Activated CD4-positive, alpha-beta T cell treated with anti-CD3 and anti-CD28 coated beads for 48 hours (primary cell): Measurements from ENCODE around the gene SLC6A8.

Experiments
- DNase-seq: peaks from one replicate; pipeline ENCODE4 v3.0.0-alpha.2; 2020

Gene SLC6A8

DNA sequence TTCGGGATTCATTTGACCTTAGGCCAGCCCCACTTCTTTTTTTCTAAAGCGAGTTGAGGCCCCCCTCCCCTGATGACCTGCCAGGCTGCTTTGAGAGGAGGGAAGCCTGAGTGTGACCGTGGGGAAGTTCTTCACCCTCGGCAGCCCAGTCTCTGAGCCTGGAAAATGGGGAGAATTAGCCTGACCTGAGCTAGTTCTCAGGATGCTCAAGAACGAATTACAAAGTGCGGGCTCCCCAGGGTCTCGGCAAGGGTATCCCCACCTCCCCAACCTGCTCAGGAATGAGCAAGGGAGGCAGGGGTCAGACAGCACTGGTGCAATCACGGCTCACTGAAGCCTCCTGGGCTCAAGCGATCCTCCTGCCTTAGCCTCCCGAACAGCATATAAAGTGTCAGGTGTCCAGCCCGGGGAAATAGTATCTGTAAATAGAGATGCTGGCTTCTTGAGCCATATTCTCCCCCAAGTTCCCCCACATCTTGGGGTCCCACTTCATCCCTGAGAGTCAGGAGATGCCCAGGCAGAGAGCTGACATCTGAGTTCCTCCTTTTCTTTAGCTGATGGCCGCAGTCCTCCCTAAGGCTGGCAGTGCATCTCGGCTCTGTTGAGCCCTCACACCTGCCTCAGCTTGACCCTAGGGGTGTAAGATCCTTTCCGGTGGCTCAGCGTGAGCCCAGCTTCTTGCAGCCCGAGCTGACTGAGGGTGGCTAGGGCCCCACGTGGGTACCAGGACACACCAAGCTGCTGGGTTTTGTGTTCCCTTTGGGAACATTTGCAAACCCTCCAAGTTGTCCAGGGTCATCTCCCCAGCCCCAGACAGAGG lies 39.2 kb upstream of the SLC6A8 start:
- DNase-seq, result no peak

DNA sequence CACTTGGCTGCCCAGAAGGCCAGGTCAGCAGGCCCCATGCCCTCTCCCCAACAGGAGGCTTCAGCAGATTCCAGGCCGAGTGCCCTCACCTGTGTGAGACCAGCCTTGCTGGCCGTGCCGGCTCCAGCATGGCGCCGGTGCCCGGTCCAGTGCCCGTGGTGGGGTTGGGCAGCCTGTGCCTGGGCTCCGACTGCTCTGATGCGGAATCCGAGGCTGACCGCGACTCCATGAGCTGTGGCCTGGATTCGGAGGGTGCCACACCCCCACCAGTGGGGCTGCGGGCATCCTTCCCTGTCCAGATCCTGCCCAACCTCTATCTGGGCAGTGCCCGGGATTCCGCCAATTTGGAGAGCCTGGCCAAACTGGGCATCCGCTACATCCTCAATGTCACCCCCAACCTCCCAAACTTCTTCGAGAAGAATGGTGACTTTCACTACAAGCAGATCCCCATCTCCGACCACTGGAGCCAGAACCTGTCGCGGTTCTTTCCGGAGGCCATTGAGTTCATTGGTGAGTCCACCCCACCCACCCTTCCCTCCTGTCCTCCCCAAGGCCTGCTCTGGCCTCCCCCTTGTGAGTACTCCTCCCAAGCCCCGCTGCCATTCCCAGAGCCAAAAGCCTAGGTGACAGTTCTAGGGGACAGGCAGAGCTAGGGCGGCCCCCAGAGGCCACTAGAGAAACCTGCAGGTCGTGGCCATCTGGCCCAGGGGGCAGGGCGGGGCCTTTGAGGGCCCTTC lies 38.4 kb upstream of the SLC6A8 start:
- DNase-seq, result peak; percentile 57

DNA sequence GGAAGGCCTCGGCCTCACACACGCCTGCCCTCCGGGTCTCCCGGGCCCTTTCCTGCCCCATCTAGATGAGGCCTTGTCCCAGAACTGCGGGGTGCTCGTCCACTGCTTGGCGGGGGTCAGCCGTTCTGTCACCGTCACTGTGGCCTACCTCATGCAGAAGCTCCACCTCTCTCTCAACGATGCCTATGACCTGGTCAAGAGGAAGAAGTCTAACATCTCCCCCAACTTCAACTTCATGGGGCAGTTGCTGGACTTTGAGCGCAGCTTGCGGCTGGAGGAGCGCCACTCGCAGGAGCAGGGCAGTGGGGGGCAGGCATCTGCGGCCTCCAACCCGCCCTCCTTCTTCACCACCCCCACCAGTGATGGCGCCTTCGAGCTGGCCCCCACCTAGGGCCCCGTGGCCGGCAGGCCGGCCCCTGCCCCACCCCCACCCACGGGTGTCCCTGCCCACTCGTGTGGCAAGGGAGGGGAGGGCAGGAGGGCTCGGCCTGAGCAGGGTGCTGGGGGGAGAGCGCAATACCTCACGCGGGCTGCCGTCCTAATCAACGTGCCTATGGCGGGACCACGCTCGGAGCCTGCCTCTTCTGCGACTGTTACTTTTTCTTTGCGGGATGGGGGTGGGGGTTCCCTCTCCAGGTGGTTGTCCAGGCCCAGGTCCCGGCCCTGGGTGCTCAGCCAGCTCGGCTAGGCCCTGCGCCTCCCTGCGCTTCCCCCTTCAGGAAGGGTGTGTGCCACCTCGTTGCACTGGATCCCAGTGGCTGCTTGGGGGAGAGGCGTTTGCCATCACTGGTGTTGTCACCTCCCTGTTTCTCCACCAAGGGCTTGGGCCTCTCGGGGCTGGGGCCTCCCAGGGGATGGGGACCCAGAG lies 37.6 kb upstream of the SLC6A8 start:
- no peak for DNase-seq

DNA sequence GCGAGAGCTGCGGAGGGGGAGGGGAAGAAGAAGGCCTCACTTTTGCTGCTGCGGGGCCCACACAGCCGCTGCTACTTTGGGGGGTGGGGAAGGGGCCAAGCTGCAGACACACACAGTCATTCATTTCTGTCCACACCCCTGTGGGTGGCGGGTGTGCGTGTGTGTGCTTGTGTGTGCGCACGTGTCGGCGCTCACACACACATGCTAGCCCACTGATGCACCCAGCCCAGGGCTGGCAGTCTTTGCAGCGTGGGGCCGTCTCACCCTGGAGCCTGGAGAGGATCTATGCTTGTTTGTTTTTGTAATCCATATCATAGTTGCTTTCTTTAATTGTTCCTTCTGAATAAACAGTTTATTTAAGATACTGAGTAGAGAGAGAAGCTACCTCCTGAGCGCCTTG lies 36.8 kb upstream of the SLC6A8 start:
- no peak for DNase-seq

DNA sequence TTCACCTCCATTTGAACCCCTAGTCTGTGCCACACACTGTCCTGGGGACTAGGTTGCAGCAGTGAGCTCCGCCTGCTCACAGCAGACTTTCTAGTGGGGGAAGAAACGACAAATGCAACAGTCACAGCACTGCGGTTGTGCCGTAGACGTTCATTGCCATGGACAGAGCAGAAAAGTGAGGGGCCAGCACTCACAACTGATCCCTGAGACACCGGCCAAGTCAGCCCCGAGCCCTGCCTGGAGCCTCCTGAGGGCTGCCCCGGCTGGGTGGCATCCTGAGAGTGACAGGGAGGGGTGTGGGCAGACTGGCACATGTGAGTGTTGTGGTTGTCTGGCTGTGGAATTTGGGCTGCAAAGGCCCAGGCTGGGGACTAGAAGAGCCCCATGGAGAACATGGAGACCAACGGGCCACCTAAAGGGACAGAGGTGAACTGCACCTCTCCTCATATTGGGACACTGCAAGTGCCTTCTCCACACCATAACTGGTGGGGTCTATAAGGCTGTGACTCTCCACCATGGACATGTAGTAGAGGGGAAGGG lies 36.1 kb upstream of the SLC6A8 start:
- peak; percentile 24 for DNase-seq

DNA sequence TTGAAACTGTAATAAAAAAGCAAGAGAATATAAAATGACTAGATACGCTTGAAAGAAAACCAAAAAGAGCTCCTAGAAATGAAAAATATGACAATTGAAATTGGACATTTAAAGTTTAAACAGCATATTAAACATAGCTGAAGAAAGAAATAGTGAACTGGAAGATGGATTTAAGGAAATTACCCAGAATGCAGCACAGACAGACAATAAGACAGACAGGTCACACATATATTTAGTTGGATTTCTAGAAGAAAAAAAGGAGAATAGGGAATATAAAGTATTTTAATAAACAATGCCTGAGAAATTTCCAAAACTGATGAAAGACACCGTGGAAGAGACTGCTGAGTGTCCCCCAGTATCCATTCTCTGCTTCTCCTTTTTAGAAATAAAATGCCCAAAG lies 34.2 kb upstream of the SLC6A8 start:
- DNase-seq, result no peak

DNA sequence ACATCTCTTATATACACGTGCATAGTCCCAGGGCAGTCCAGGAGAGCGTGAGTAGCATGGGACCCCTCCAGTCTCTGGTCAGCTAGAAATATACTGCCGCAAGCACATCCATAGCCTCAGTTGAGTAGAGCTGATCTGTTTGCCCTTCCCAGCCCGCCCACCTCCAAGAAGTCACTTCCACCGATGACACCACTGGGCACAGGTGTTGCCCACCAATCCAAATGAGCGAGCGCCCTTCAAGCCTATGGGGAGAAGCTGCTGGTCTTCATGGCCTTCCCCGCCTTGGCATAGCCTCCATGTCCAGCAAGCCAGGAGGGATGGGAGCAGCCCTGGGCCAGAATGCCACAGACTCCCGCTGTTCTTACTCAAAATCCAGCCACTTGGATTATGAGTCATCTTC lies 30.6 kb upstream of the SLC6A8 start:
- DNase-seq, result no peak

DNA sequence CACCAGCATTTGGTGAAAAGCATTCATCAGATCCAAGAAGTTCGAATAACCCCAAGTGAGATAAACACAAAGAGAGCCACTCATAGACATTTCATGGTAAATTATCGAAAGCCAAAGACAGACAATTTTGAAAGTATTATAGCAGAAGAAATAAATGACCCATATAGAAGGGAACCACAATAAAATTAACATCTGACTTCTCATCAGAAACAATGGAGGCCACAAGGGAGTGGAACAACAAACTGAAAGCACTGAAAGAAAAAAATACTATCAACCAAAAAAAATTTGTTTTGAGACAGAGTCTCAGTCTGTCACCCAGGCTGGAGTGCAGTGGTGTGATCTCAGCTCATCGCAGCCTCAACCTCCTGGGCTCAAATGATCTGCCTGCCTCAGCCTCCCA lies 28.5 kb upstream of the SLC6A8 start:
- DNase-seq, result no peak

DNA sequence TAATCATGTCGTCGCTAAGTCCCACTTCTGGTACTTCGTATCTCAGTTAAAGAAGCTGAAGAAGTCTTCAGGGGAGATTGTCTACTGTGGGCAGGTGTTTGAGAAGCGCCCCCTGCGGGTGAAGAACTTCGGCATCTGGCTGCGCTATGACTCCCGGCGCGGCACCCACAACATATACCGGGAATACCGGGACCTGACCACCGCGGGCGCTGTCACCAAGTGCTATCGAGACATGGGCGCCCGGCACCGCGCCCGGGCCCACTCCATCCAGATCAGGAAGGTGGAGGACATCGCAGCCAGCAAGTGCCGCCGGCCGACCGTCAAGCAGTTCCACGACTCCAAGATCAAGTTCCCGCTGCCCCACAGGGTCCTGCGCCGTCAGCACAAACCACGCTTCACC lies 25.5 kb upstream of the SLC6A8 start:
- peak; percentile 62 for DNase-seq

DNA sequence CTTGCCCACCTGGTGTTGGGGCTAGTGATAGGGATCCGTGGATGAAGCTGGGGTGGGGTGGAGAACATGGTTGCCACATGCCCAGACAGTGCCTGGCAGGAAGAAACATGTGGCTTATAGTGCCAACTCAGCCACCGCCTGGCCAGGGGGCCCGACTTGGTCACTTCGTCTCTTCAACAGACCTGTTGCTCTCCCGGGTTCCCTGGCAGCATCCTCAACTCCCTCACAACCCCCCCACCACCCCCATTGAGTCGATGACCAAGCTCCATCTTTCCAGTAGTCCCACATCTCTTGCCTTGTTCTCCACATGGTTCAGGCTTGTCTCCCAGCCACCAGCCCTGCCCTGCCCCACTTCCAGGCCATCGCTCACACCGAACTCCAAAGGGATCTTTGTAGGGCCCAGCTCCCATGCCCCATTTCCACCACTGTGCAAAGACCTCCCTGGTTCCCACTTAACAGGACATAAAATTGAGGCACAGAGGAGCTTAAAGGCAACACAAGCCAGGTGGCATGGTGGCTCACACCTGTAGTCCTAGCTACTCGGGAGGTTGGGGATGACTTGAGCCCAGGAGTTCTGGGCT lies 21.9 kb upstream of the SLC6A8 start:
- no peak for DNase-seq

DNA sequence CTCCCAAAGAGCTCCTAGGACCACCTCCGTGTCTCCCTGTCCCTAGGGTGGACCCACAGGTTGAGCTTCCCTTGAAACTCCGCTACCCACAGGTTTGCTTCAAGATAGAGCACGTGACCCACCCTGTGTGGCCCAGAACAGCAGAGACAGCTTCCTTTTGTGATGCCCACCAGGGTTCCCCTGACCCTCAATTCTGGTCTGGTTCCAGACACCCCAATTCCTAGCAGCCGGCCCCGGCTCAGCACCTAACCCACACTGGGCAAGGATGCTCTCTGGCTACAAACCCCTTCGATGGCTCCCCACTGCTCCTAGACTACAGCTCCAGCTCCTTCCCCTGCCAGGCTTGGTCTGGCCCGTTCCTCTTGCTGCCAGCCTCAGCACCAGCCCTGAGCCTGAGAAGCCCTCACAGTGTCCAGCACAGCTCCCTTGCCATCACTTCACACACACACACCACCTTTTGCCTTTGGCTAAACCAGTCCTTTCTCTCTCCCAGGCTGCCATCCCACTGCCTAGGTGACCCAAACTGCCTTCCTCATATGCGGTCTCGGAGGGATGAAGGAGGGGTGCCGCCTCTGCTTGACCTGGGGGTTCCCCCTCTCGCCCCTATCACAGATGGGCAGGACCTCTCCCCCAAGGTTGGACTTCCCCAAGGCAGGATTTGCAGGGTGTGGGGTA lies 20.3 kb upstream of the SLC6A8 start:
- no peak for DNase-seq

DNA sequence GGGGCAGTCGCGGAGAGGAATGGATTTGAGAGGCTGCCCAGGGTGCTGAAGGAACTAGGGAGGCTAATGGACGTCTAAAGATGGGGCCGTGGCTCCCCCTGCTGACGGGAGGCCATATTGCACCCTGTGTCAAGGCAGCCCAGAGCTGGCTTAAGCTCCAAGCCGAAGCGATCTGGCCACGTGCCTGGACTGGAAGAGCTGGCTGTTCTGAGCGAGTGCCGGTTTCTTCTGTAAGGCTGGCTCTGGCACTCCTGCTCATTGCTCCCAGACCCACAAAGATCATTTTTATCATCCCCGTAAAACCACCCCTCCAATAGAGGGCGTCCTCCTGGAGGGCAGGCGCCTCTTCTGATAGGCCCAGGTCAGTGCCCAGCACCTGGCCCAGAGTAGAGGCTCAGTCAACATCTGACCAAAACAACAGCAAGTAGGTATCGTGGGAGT lies 19.8 kb upstream of the SLC6A8 start:
- DNase-seq, result peak; percentile 87

DNA sequence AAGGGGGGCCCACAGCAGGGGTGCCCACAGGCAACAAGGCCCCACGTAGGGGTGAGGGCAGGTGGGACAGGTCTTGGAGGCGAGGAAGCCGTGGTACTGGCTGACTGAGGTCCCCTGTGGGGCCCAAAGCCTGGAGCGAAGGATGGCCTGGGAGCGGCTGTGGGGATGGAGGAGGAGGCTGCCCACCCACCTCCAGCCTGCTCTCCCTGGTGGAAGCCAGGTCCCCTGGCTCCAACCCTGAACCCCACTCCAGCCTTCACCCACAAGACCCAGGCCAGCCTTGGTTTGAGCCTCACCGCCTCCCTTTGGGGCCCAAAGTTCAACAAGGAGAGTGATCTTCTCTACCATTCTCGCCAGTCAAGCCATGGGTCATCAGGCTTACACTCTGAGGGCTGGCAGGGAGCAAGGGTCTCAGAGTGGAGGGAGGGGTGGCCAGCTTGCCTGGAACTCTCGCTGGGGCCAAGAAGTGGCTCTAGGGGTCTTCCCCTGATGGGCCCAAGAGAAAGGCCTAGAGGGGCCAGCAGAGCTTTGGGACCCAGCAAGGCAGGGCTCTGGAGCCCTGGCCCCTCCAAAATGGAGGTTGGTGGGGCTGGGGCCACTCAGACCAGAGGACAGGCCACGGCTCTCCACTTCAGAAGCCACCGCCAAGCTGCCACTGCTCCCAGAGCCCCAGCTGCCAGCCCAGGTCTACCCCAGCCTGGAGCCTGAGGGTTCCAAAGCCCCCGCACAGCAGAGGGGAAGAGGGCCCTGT lies 19.1 kb upstream of the SLC6A8 start:
- no peak for DNase-seq

DNA sequence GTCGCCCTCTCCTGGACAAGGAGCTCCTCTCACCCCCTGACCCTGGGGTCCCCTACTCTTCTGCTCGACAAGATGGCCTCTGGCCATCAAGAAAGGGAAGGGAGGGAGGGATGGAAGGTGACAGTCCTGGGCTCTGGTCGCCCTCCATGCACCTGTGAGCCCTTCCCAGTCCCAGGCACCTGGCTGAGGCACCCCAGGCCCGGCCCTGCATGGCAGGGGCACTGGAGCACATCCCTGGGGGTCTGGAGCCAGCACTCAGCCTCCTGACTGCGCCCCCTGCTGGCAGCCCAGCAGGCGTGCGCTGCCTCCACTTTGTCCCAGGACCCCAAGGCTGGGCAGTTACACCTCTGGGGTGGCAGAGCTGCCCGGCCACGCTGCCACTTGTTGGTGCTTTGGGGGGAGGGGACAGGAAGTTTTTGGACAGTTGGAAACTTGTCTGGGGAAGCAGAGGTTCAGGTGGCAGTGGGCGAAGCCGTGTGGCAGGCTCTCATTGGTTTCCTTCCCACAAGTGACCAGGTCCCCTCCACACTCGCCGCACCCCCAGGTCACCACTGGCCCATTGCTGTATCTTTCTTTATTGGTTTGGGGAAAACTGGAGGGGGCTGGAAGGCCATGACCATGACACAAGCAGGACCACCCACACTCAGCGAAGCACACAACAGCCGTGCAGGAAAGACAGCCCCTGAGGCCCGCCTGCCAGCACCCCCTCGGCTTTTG lies 18.4 kb upstream of the SLC6A8 start:
- peak; percentile 43 for DNase-seq

DNA sequence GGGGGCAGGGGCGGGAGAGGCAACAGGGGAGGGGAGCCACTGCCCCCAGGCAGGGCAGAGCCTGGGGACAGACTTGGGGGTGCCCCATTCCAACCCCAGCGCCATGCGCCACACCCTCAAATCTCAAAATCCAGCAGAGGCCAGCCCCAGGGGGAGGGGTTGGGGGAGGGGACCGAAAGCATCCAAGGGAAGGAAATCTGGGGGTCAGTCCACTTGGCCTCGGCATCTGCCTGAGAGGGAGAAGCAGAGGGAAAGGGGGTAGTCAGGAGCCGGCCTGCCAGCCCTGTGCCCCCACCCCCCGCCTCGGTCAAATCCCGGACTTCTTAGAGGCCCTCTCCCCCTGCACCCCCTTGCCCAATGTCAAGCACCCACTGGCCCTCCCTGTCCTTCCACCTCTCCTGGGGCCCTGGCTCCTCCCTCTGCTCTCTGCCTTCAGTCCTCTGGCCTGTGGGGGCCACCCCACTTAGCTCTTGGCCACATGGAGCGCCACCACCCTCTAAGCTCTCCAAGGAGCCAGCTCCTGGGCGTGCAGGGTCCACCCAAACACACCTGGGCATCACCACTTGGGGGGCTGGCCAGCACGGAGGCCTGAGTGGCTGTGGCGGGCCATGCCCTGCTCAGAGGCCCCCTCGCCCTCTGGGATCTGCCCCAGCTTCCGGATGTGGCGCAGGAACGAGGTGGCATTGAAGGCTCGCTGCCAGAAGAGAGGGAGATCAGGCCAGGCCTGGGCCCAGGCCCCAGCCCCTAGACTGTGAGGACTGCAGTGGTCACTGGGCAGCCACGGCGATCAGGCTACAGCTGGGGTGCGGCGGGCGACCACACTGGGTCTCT lies 17.6 kb upstream of the SLC6A8 start:
- no peak for DNase-seq

DNA sequence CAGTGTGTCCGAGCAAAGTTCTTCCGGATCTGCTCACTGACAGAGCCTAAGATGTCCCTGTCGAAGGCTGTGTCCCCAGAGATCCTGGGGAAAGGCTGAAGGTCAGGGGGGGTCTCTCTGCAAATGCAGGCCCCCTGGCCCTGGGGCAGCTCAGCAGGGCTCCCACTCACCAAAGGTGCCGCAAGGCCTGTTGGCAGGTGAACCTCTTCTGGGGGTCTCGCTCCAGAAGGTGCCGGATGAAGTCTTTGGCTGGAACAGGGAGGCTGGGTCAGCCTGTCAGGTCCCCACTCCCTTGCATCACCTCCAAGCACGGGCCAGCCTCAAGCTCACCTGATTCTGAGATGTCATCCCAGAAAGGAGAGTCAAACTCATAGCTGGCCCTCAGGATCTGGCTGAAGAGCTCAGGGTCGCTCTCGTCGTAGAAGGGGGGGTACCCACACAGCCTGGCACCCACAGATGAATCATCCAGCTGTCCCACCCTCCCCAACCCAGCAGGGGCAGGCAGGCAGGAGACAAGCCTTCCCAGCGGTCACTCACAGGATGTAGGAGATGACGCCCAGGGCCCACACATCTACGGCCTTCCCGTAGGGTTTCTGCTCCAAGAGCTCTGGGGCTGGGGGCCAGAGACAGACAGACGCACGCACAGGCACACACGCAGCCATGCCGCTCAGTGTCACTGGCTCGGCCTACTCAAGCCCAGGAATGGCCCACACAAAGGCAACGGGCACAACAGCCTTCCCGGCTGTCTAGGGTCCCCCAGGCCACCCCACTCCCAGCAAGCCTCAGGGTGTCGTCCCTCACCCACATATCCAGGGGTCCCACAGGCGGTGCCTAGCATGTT lies 16.8 kb upstream of the SLC6A8 start:
- no peak for DNase-seq

DNA sequence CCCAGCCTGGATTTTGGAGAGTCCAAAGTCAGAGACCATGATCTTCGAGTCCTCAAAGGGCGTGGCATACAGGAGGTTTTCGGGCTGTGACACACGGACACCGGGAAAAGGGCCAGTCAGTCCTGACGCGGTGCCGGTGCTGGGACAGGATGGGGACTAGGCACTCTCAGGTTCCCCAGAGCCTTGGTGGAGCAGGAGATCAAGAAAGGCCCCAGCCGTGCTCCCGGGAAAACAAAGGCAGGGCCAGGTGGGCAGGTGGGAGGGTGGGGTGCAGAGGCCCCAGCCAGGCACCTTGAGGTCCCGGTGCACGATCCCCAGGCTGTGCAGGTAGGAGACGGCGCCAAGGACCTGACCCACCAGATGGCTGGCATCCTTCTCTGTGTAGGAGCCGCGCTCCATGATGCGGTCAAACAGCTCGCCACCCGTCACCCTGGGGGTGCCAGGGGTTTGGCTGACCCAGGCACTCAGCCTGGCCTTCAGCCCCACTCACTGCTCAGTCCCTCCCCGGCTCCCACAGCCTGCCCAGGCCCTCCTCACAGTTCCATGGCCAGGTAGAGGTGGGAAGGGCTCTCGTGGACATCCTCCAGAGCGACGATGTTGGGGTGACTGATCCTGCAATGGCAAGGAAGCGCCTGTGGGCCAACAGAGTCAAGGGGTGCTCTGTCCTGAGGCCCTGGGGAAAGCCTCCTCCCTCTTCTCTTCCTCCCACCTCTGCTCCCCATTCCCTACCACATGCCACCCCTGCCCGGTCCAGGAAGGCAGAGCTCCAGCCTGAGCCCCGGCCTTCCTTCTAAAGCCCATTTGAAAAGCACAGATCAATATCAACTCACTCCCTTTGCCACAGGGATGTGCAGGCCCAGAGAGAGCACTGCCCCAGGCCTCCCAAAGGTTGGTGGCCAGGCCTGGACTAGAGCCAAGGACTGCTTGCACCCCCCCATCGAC lies 15.9 kb upstream of the SLC6A8 start:
- DNase-seq, result no peak
